Chondrocyte (in vitro differentiated cells): ENCODE data around the gene HECW1. TPM values are rescaled to one million over a fixed set of nuclear protein-coding genes. Genes with fewer than 3 reads are reported as not detected.

Experiments used
- DNase-seq: peaks from one replicate; pipeline ENCODE4 v3.0.0; 2021; ENCODE audit warnings: mixed read lengths, low spot score
- H3K27ac Mint-ChIP-seq: one replicate; pipeline ENCODE4 v1.8.0; 2021; ENCODE audit warnings: mild to moderate bottlenecking, moderate library complexity, mixed read lengths; ENCODE audit not compliant: unreplicated experiment
- H3K27me3 Mint-ChIP-seq: 2 replicates; pipeline ENCODE4 v1.8.0; 2021; ENCODE audit warnings: low read depth, mixed read lengths
- H3K36me3 Mint-ChIP-seq: 2 replicates; pipeline ENCODE4 v1.8.0; 2021; ENCODE audit warnings: low read depth, mixed read lengths
- H3K4me1 Mint-ChIP-seq: 2 replicates; pipeline ENCODE4 v1.8.0; 2021; ENCODE audit warnings: low read depth, mild to moderate bottlenecking, mixed read lengths
- H3K4me3 Mint-ChIP-seq: one replicate; pipeline ENCODE4 v1.8.0; 2021; ENCODE audit warnings: mild to moderate bottlenecking, moderate library complexity, mixed read lengths; ENCODE audit not compliant: unreplicated experiment
- H3K9me3 Mint-ChIP-seq: 2 replicates; pipeline ENCODE4 v1.8.0; 2021; ENCODE audit warnings: low read depth, mixed read lengths
- CTCF ChIP-seq: fragments of 200-600 bp; sonication (generic); IDR thresholded peaks from 2 replicates; pipeline ENCODE4 v1.5.0; 2021; ENCODE audit warnings: antibody characterized with exemption, mild to moderate bottlenecking, moderate library complexity
- total RNA-seq: library from RNA; stranded (reverse); gene quantifications from 3 replicates; pipeline ENCODE4 v1.2.1, GENCODE V29; 2021

The HECW1 gene
- total RNA-seq, 1 donor from 2014 or later, result 1.9 TPM

DNA sequence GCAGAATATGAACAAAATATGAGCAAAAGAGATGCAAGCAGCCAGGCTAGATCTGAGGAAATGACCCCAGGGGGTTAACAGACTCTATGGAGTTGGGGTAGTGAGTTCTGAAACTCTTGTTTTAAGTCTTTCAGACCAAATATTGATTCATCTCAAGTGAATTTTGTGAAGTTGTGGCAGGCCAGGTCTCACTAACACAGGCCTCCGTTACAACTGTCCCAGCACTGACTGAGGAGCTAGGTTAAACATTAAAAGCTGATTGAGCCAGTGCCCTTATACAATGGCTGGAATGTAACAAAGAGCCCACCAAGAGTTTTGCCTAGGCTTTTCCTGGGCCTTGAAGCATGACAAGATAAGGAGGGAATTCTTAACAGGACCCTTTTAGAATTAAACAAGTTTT, 278.1 kb downstream of the HECW1 start:
- peaks cover 10% of the 10 kb centered on the region for H3K4me1 Mint-ChIP-seq
- H3K27me3 Mint-ChIP-seq, result peaks cover 3% of the 10 kb centered on the region
- peaks cover 4% of the 10 kb centered on the region for H3K36me3 Mint-ChIP-seq
- no peak for TF ChIP-seq CTCF
- peaks cover 16% of the 10 kb centered on the region for H3K9me3 Mint-ChIP-seq
- DNase-seq, result no peak
- H3K4me3 Mint-ChIP-seq, result no peak overlapping the region
- H3K27ac Mint-ChIP-seq, result no peak overlapping the region

DNA sequence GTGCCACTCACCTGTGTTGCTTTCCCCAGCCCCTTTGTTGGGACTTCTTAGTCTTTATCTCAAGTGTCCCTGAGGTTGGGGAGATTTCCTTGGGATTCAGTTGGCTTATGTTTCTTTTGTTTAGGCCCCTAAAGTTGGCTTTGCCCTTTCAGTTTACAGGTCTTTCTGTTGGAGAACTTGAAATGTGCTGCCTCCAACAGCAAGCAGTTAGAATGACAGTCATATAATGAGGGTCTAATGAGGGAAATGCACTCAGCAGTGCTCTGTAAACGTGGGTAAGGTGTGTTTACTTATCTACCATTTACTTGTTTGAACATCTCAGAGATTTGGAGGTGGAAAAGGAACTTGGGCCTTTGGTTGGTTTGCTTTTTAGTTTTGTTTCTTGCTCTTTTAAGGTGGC, 279.1 kb downstream of the HECW1 start:
- Mint-ChIP-seq H3K4me1 (peaks cover 10% of the 10 kb centered on the region), H3K9me3 (peaks cover 10% of the 10 kb centered on the region), H3K4me3 (no peak overlapping the region), H3K27me3 (peaks cover 3% of the 10 kb centered on the region), H3K36me3 (peaks cover 4% of the 10 kb centered on the region), H3K27ac (no peak overlapping the region)
- no peak for DNase-seq
- TF ChIP-seq CTCF, result no peak

- H3K27ac Mint-ChIP-seq, result no peak overlapping the region
- H3K9me3 Mint-ChIP-seq, result peaks cover 10% of the 10 kb centered on the region
- H3K4me1 Mint-ChIP-seq, result peaks cover 10% of the 10 kb centered on the region
- H3K27me3 Mint-ChIP-seq, result peaks cover 5% of the 10 kb centered on the region
- H3K36me3 Mint-ChIP-seq, result peaks cover 7% of the 10 kb centered on the region
- TF ChIP-seq CTCF, result no peak
- no peak overlapping the region for H3K4me3 Mint-ChIP-seq
- no peak for DNase-seq
Measured at GRCh38 chr7:43392638-43393330, 280.3 kb downstream of the HECW1 start.

GRCh38 chr7:43394441-43395130, 282.1 kb downstream of the HECW1 start:
- no peak overlapping the region for H3K4me3 Mint-ChIP-seq
- H3K36me3 Mint-ChIP-seq, result peaks cover 7% of the 10 kb centered on the region
- peaks cover 7% of the 10 kb centered on the region for H3K27me3 Mint-ChIP-seq
- peaks cover 10% of the 10 kb centered on the region for H3K9me3 Mint-ChIP-seq
- TF ChIP-seq CTCF, result no peak
- no peak overlapping the region for H3K27ac Mint-ChIP-seq
- H3K4me1 Mint-ChIP-seq, result peaks cover 10% of the 10 kb centered on the region
- no peak for DNase-seq

DNA sequence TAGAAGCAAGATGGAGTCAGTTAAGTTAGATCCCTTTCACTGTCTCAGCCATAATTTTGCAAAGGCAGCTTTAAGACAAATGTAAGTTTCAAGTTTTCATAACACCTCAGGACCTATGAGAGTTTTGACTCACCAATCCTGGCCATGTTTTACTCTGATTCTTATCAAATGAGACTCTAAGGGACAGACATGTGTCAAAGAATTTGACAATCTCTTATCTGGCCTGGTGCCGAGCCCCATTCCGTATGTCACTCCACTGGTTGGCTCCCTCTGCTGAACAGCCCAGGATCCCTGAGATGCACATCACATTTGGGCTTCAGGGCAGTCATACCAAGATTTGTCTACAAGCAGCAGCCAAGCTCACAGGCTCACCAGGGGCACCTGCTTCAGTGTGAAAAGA, 282.9 kb downstream of the HECW1 start:
- Mint-ChIP-seq H3K36me3 (peaks cover 7% of the 10 kb centered on the region), H3K4me3 (no peak overlapping the region), H3K9me3 (peaks cover 13% of the 10 kb centered on the region), H3K4me1 (peaks cover 10% of the 10 kb centered on the region), H3K27ac (no peak overlapping the region), H3K27me3 (peaks cover 7% of the 10 kb centered on the region)
- DNase-seq, result no peak
- TF ChIP-seq CTCF, result no peak
